Mucosa of rectum (tissue), 2 donors: Measurements from ENCODE around the gene TMEM169.
A peak's percentile ranks its signal among the peaks of the same experiment; 100 is the strongest.

ENCODE experiments used
- H3K27ac ChIP-seq, 2 donors: one replicate each; pipeline ENCODE4 v1.7.0; 2013; ENCODE audit warnings: inconsistent platforms in 2 of 2, low read depth in 2 of 2, low read length in 2 of 2
- H3K27me3 ChIP-seq, 2 donors: one replicate each; pipeline ENCODE4 v1.7.0; 2013; ENCODE audit warnings: low read length in 2 of 2; ENCODE audit not compliant: control insufficient read depth in 2 of 2, insufficient read depth in 2 of 2
- H3K36me3 ChIP-seq, 2 donors: one replicate each; pipeline ENCODE4 v1.7.0; 2013; ENCODE audit warnings: low read length in 2 of 2; ENCODE audit not compliant: control insufficient read depth in 2 of 2, insufficient read depth in 2 of 2
- H3K4me1 ChIP-seq, 2 donors: one replicate each; pipeline ENCODE4 v1.7.0; 2013; ENCODE audit warnings: low read length in 2 of 2, mild to moderate bottlenecking in 1 of 2; ENCODE audit not compliant: control insufficient read depth in 2 of 2, insufficient read depth in 2 of 2
- H3K4me3 ChIP-seq, 2 donors: one replicate each; pipeline ENCODE4 v1.7.0; 2013; ENCODE audit warnings: low read length in 2 of 2
- H3K9ac ChIP-seq, 2 donors: one replicate each; pipeline ENCODE4 v1.7.0; 2013; ENCODE audit warnings: low read length in 2 of 2, low read depth in 1 of 2, mild to moderate bottlenecking in 1 of 2
- H3K9me3 ChIP-seq, 2 donors: one replicate each; pipeline ENCODE4 v1.7.0; 2013; ENCODE audit warnings: low read length in 2 of 2; ENCODE audit not compliant: control insufficient read depth in 2 of 2
- donor health status: healthy.
- donor health status: Normal muscosa, but diverticular disease.

The TMEM169 gene

GRCh38 chr2:216081487-216082116 is at the start of gene TMEM169, which contains the start of gene PECR:
TSS of gene TMEM169 (plus strand) at chr2:216081919. CDS start at chr2:216095964, 14,045 bp downstream.
TSS of gene PECR (minus strand) at chr2:216081809. CDS start at chr2:216081741, 68 bp downstream.
- Histone ChIP-seq H3K27ac (peak within 1 kb of the TSS; percentile 56 to 58), H3K27me3 (no peaks in the 10 kb centered on the region), H3K36me3 (no peaks in the 10 kb centered on the region), H3K4me3 (peak within 1 kb of the TSS; percentile 87 to 96), H3K4me1 (peaks cover 11% of the 10 kb centered on the region in 2 donors), H3K9ac (peak within 1 kb of the TSS; percentile 77 to 87), H3K9me3 (no peaks in the 10 kb centered on the region)

GRCh38 chr2:216031960-216032689 is 49.6 kb upstream of the TMEM169 start:
- Histone ChIP-seq H3K27me3 (no peaks in the 10 kb centered on the region), H3K4me3 (no peak overlapping the region), H3K4me1 (no peaks in the 10 kb centered on the region), H3K36me3 (peaks cover 3 to 9% of the 10 kb centered on the region in 2 donors), H3K27ac (no peak overlapping the region), H3K9ac (no peak overlapping the region), H3K9me3 (no peaks in the 10 kb centered on the region)

GRCh38 chr2:216033403-216033802 is 48.3 kb upstream of the TMEM169 start:
- H3K27ac ChIP-seq, result no peak overlapping the region
- H3K9ac ChIP-seq, result no peak overlapping the region
- H3K4me3 ChIP-seq, result no peak overlapping the region
- peaks cover 3 to 9% of the 10 kb centered on the region in 2 donors for H3K36me3 ChIP-seq
- H3K9me3 ChIP-seq, result no peaks in the 10 kb centered on the region
- H3K4me1 ChIP-seq, result no peaks in the 10 kb centered on the region
- H3K27me3 ChIP-seq, result no peaks in the 10 kb centered on the region

GRCh38 chr2:216034065-216034464 is 47.7 kb upstream of the TMEM169 start:
- H3K36me3 ChIP-seq, result peaks cover 3 to 9% of the 10 kb centered on the region in 2 donors
- H3K9me3 ChIP-seq, result no peaks in the 10 kb centered on the region
- no peak overlapping the region for H3K9ac ChIP-seq
- H3K4me3 ChIP-seq, result no peak overlapping the region
- H3K27ac ChIP-seq, result no peak overlapping the region
- H3K27me3 ChIP-seq, result no peaks in the 10 kb centered on the region
- H3K4me1 ChIP-seq, result no peaks in the 10 kb centered on the region

- peaks cover 13 to 21% of the 10 kb centered on the region in 2 donors for H3K36me3 ChIP-seq
- no peak overlapping the region for H3K27ac ChIP-seq
- H3K9ac ChIP-seq, result no peak overlapping the region
- no peaks in the 10 kb centered on the region for H3K27me3 ChIP-seq
- no peaks in the 10 kb centered on the region for H3K9me3 ChIP-seq
- H3K4me3 ChIP-seq, result no peak overlapping the region
- H3K4me1 ChIP-seq, result no peaks in the 10 kb centered on the region
Measured at GRCh38 chr2:216039918-216040317, 41.8 kb upstream of the TMEM169 start.

GRCh38 chr2:216041438-216041837 is 40.3 kb upstream of the TMEM169 start:
- Histone ChIP-seq H3K27ac (no peak overlapping the region), H3K9ac (no peak overlapping the region), H3K27me3 (no peaks in the 10 kb centered on the region), H3K36me3 (peaks cover 11 to 20% of the 10 kb centered on the region in 2 donors), H3K4me3 (no peak overlapping the region), H3K9me3 (no peaks in the 10 kb centered on the region), H3K4me1 (no peaks in the 10 kb centered on the region)

GRCh38 chr2:216043949-216044348 is 37.8 kb upstream of the TMEM169 start:
- Histone ChIP-seq H3K27ac (no peak overlapping the region), H3K9me3 (no peaks in the 10 kb centered on the region), H3K9ac (no peak overlapping the region), H3K4me3 (no peak overlapping the region), H3K36me3 (peaks cover 11 to 24% of the 10 kb centered on the region in 2 donors), H3K4me1 (no peaks in the 10 kb centered on the region), H3K27me3 (no peaks in the 10 kb centered on the region)

GRCh38 chr2:216044883-216045486 is 36.7 kb upstream of the TMEM169 start:
- peaks cover 7 to 17% of the 10 kb centered on the region in 2 donors for H3K36me3 ChIP-seq
- H3K27me3 ChIP-seq, result no peaks in the 10 kb centered on the region
- H3K27ac ChIP-seq, result no peak overlapping the region
- no peaks in the 10 kb centered on the region for H3K4me1 ChIP-seq
- no peak overlapping the region for H3K9ac ChIP-seq
- no peaks in the 10 kb centered on the region for H3K9me3 ChIP-seq
- no peak overlapping the region for H3K4me3 ChIP-seq

- Histone ChIP-seq H3K4me1 (no peaks in the 10 kb centered on the region), H3K27me3 (no peaks in the 10 kb centered on the region), H3K9ac (no peak overlapping the region), H3K4me3 (no peak overlapping the region), H3K27ac (no peak overlapping the region), H3K36me3 (peaks cover 6 to 7% of the 10 kb centered on the region in 2 donors), H3K9me3 (no peaks in the 10 kb centered on the region)
Measured at GRCh38 chr2:216047397-216047796, 34.3 kb upstream of the TMEM169 start.

- Histone ChIP-seq H3K4me1 (no peaks in the 10 kb centered on the region), H3K27ac (no peak overlapping the region), H3K9me3 (no peaks in the 10 kb centered on the region), H3K4me3 (no peak overlapping the region), H3K27me3 (no peaks in the 10 kb centered on the region), H3K36me3 (peaks cover 0 to 7% of the 10 kb centered on the region in 2 donors), H3K9ac (no peak overlapping the region)
Measured at GRCh38 chr2:216049452-216049851, 32.3 kb upstream of the TMEM169 start.
